Parathyroid adenoma (tissue), 2 donors: ENCODE results near the gene HERC3.

Experiments used
- H2AFZ ChIP-seq: fragments of 300-600 bp; sonication (generic); one replicate; pipeline ENCODE4 v1.7.0; 2017; ENCODE audit warnings: antibody characterized with exemption, mild to moderate bottlenecking
- H3K27ac ChIP-seq: fragments of 300-600 bp; sonication (generic); one replicate; pipeline ENCODE4 v1.7.0; 2017
- H3K27me3 ChIP-seq: fragments of 300-600 bp; sonication (generic); one replicate; pipeline ENCODE4 v1.7.0; 2017; ENCODE audit warnings: low read length; ENCODE audit not compliant: control insufficient read depth, insufficient read depth
- H3K36me3 ChIP-seq: fragments of 300-600 bp; sonication (generic); one replicate; pipeline ENCODE4 v1.7.0; 2017; ENCODE audit warnings: low read length; ENCODE audit not compliant: control insufficient read depth, insufficient read depth
- H3K4me1 ChIP-seq: fragments of 300-600 bp; sonication (generic); one replicate; pipeline ENCODE4 v1.7.0; 2017; ENCODE audit warnings: control low read depth
- H3K4me2 ChIP-seq: fragments of 300-600 bp; sonication (generic); one replicate; pipeline ENCODE4 v1.7.0; 2017; ENCODE audit warnings: low read length
- H3K4me3 ChIP-seq: fragments of 300-600 bp; sonication (generic); one replicate; pipeline ENCODE4 v1.7.0; 2017; ENCODE audit warnings: low read depth, low read length
- H3K79me2 ChIP-seq: fragments of 300-600 bp; sonication (generic); one replicate; pipeline ENCODE4 v1.7.0; 2017; ENCODE audit warnings: control low read depth
- H3K9ac ChIP-seq: fragments of 300-600 bp; sonication (generic); one replicate; pipeline ENCODE4 v1.7.0; 2017; ENCODE audit warnings: mild to moderate bottlenecking
- H3K9me3 ChIP-seq: fragments of 300-600 bp; sonication (generic); one replicate; pipeline ENCODE4 v1.7.0; 2017; ENCODE audit warnings: low read length; ENCODE audit not compliant: control insufficient read depth
- CTCF ChIP-seq: fragments of 300-600 bp; sonication (generic); IDR thresholded peaks from one replicate; pipeline ENCODE4 v1.7.0; 2017; ENCODE audit warnings: antibody characterized with exemption, mild to moderate bottlenecking
- donor health status: primary hyperparathyroidism.

The HERC3 gene

GRCh38 chr4:88591787-88592599 lies at the start of gene HERC3:
Gene HERC3, plus strand, starts transcription at chr4:88592480. Its CDS starts 13,344 bp downstream, at chr4:88605824.
- Histone ChIP-seq H2AFZ (peak within 1 kb of the TSS; percentile 74), H3K36me3 (no peaks in the 10 kb centered on the region), H3K27me3 (no peaks in the 10 kb centered on the region), H3K79me2 (peaks cover 3% of the 10 kb centered on the region), H3K4me2 (peak within 1 kb of the TSS; percentile 71), H3K4me1 (no peaks in the 10 kb centered on the region), H3K27ac (peak within 1 kb of the TSS; percentile 87), H3K9me3 (no peaks in the 10 kb centered on the region), H3K4me3 (peak within 1 kb of the TSS; percentile 79), H3K9ac (peak within 1 kb of the TSS; percentile 35)
- TF ChIP-seq CTCF = no peak

- H3K27ac ChIP-seq = no peak overlapping the region
- H3K4me3 ChIP-seq = no peak overlapping the region
- TF ChIP-seq CTCF = no peak
- H3K4me1 ChIP-seq = no peaks in the 10 kb centered on the region
- no peaks in the 10 kb centered on the region for H3K36me3 ChIP-seq
- no peak overlapping the region for H3K9ac ChIP-seq
- H3K27me3 ChIP-seq = no peaks in the 10 kb centered on the region
- H3K9me3 ChIP-seq = no peaks in the 10 kb centered on the region
- no peaks in the 10 kb centered on the region for H3K79me2 ChIP-seq
- H3K4me2 ChIP-seq = no peak overlapping the region
- H2AFZ ChIP-seq = no peak overlapping the region
Observed at GRCh38 chr4:88549815-88550214, 42.5 kb upstream of the HERC3 start.

- no peak for TF ChIP-seq CTCF
- Histone ChIP-seq H2AFZ (no peak overlapping the region), H3K27ac (no peak overlapping the region), H3K4me1 (no peaks in the 10 kb centered on the region), H3K9me3 (no peaks in the 10 kb centered on the region), H3K79me2 (no peaks in the 10 kb centered on the region), H3K36me3 (no peaks in the 10 kb centered on the region), H3K9ac (no peak overlapping the region), H3K4me2 (no peak overlapping the region), H3K4me3 (no peak overlapping the region), H3K27me3 (no peaks in the 10 kb centered on the region)
Observed at GRCh38 chr4:88567591-88567990, 24.7 kb upstream of the HERC3 start.

GRCh38 chr4:88570001-88570400 lies 22.3 kb upstream of the HERC3 start:
- no peak overlapping the region for H3K9ac ChIP-seq
- H3K36me3 ChIP-seq = no peaks in the 10 kb centered on the region
- TF ChIP-seq CTCF = no peak
- H3K4me2 ChIP-seq = no peak overlapping the region
- no peaks in the 10 kb centered on the region for H3K4me1 ChIP-seq
- no peaks in the 10 kb centered on the region for H3K79me2 ChIP-seq
- no peak overlapping the region for H3K27ac ChIP-seq
- no peaks in the 10 kb centered on the region for H3K27me3 ChIP-seq
- H3K9me3 ChIP-seq = no peaks in the 10 kb centered on the region
- H3K4me3 ChIP-seq = no peak overlapping the region
- H2AFZ ChIP-seq = no peak overlapping the region
